Glutamatergic neuron (in vitro differentiated cells): ENCODE measurements around the gene DCUN1D2. TPM values are rescaled to one million over a fixed set of nuclear protein-coding genes. Genes with fewer than 3 reads are reported as not detected.

ENCODE experiments used
- DNase-seq: peaks from one replicate; pipeline ENCODE4 v3.0.0; 2022
- H3K27ac Mint-ChIP-seq: one replicate; pipeline ENCODE4 v1.8.0; 2020; ENCODE audit warnings: mild to moderate bottlenecking, mixed read lengths, inconsistent platforms; ENCODE audit not compliant: unreplicated experiment
- H3K27me3 Mint-ChIP-seq: one replicate; pipeline ENCODE4 v1.8.0; 2020; ENCODE audit warnings: mild to moderate bottlenecking, moderate library complexity, mixed read lengths, inconsistent platforms; ENCODE audit not compliant: unreplicated experiment
- H3K36me3 Mint-ChIP-seq: one replicate; pipeline ENCODE4 v1.8.0; 2020; ENCODE audit warnings: mild to moderate bottlenecking, mixed read lengths, inconsistent platforms; ENCODE audit not compliant: unreplicated experiment
- H3K4me1 Mint-ChIP-seq: one replicate; pipeline ENCODE4 v1.8.0; 2020; ENCODE audit warnings: mild to moderate bottlenecking, low read depth, mixed read lengths, inconsistent platforms; ENCODE audit not compliant: unreplicated experiment
- H3K4me3 Mint-ChIP-seq: one replicate; pipeline ENCODE4 v1.8.0; 2020; ENCODE audit warnings: mild to moderate bottlenecking, mixed read lengths, inconsistent platforms; ENCODE audit not compliant: unreplicated experiment
- H3K9me3 Mint-ChIP-seq: one replicate; pipeline ENCODE4 v1.8.0; 2020; ENCODE audit warnings: mild to moderate bottlenecking, moderate library complexity, mixed read lengths, inconsistent platforms; ENCODE audit not compliant: unreplicated experiment
- CTCF ChIP-seq: fragments of 200-600 bp; sonication (generic); IDR thresholded peaks from one replicate; pipeline ENCODE4 v1.5.0; 2021; ENCODE audit not compliant: partially characterized antibody, unreplicated experiment
- total RNA-seq: library from RNA; stranded (reverse); fragmentation: NEBNext Ultra II Directional; extraction: Animal tissue kit (Norgen Biotek cat#: 25700); gene quantifications from one replicate; pipeline ENCODE4 v1.2.1, GENCODE V29; 2021; ENCODE audit not compliant: unreplicated experiment

Gene DCUN1D2
- total RNA-seq, 1 donor from 2014 or later, result 97.7 TPM

- Mint-ChIP-seq H3K27ac (no peak overlapping the region), H3K4me1 (peaks cover 5% of the 10 kb centered on the region), H3K9me3 (peaks cover 2% of the 10 kb centered on the region), H3K36me3 (peaks cover 3% of the 10 kb centered on the region), H3K27me3 (peaks cover 1% of the 10 kb centered on the region), H3K4me3 (no peak overlapping the region)
- no peak for TF ChIP-seq CTCF
- DNase-seq, result no peak
These were observed 43.8 kb upstream of the DCUN1D2 start for GRCh38 chr13:113534236-113534860.

GRCh38 chr13:113533161-113533840 lies 42.8 kb upstream of the DCUN1D2 start:
- H3K27me3 Mint-ChIP-seq, result peaks cover 1% of the 10 kb centered on the region
- H3K27ac Mint-ChIP-seq, result no peak overlapping the region
- peaks cover 3% of the 10 kb centered on the region for H3K9me3 Mint-ChIP-seq
- no peak for DNase-seq
- peaks cover 2% of the 10 kb centered on the region for H3K4me1 Mint-ChIP-seq
- H3K36me3 Mint-ChIP-seq, result peaks cover 3% of the 10 kb centered on the region
- no peak overlapping the region for H3K4me3 Mint-ChIP-seq
- TF ChIP-seq CTCF, result no peak

GRCh38 chr13:113532156-113532806 lies 41.8 kb upstream of the DCUN1D2 start:
- TF ChIP-seq CTCF, result no peak
- H3K36me3 Mint-ChIP-seq, result peaks cover 3% of the 10 kb centered on the region
- DNase-seq, result no peak
- no peak overlapping the region for H3K4me3 Mint-ChIP-seq
- H3K27ac Mint-ChIP-seq, result no peak overlapping the region
- H3K4me1 Mint-ChIP-seq, result peaks cover 11% of the 10 kb centered on the region
- peaks cover 5% of the 10 kb centered on the region for H3K9me3 Mint-ChIP-seq
- peaks cover 1% of the 10 kb centered on the region for H3K27me3 Mint-ChIP-seq

- Mint-ChIP-seq H3K4me1 (peaks cover 15% of the 10 kb centered on the region), H3K36me3 (peaks cover 3% of the 10 kb centered on the region), H3K9me3 (peaks cover 5% of the 10 kb centered on the region), H3K4me3 (no peak overlapping the region), H3K27ac (no peak overlapping the region), H3K27me3 (peaks cover 1% of the 10 kb centered on the region)
- DNase-seq, result no peak
- no peak for TF ChIP-seq CTCF
These were observed 40.7 kb upstream of the DCUN1D2 start for GRCh38 chr13:113531041-113531873.
